ENCODE measurements around the gene CFAP61.

GRCh38 chr20:20220134-20220533 is 167.8 kb downstream of the CFAP61 start:
- TF ChIP-seq MLX (CRISPR knock-in tag; conservative IDR thresholded peaks at IDR 0.05) (no peak), TAF1 (IDR thresholded peaks at IDR 0.05; ENCODE audit: control insufficient read depth, extremely low read depth, insufficient read depth, low read length, severe bottlenecking) (no peak), GTF3C2 (IDR thresholded peaks at IDR 0.05; ENCODE audit: borderline replicate concordance, extremely low read depth, insufficient read length) (no peak), ZNF146 (CRISPR knock-in tag; IDR thresholded peaks at IDR 0.05; ENCODE audit: unreplicated experiment) (no peak), CTCF (IDR thresholded peaks at IDR 0.05 in 2 of 3, conservative IDR thresholded peaks at IDR 0.05 in 1 of 3; ENCODE audit: insufficient read depth in 2 of 3, low read depth in 1 of 3, low read length in 3 of 3) (no peak), CEBPB (tag; IDR thresholded peaks at IDR 0.05) (no peak), RFX5 (IDR thresholded peaks at IDR 0.05; ENCODE audit: low read depth, low read length) (no peak), ZFP36 (IDR thresholded peaks at IDR 0.05; ENCODE audit: low read depth, low read length, partially characterized antibody) (no peak), ZNF121 (CRISPR knock-in tag; conservative IDR thresholded peaks at IDR 0.05) (no peak), SP1 (CRISPR knock-in tag; IDR thresholded peaks at IDR 0.05) (no peak), CBX5 (IDR thresholded peaks at IDR 0.05; ENCODE audit: borderline replicate concordance, low read depth) (no peak)
- TF ChIP-seq, protein P1, sequence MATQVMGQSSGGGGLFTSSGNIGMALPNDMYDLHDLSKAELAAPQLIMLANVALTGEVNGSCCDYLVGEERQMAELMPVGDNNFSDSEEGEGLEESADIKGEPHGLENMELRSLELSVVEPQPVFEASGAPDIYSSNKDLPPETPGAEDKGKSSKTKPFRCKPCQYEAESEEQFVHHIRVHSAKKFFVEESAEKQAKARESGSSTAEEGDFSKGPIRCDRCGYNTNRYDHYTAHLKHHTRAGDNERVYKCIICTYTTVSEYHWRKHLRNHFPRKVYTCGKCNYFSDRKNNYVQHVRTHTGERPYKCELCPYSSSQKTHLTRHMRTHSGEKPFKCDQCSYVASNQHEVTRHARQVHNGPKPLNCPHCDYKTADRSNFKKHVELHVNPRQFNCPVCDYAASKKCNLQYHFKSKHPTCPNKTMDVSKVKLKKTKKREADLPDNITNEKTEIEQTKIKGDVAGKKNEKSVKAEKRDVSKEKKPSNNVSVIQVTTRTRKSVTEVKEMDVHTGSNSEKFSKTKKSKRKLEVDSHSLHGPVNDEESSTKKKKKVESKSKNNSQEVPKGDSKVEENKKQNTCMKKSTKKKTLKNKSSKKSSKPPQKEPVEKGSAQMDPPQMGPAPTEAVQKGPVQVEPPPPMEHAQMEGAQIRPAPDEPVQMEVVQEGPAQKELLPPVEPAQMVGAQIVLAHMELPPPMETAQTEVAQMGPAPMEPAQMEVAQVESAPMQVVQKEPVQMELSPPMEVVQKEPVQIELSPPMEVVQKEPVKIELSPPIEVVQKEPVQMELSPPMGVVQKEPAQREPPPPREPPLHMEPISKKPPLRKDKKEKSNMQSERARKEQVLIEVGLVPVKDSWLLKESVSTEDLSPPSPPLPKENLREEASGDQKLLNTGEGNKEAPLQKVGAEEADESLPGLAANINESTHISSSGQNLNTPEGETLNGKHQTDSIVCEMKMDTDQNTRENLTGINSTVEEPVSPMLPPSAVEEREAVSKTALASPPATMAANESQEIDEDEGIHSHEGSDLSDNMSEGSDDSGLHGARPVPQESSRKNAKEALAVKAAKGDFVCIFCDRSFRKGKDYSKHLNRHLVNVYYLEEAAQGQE (IDR thresholded peaks at IDR 0.05; ENCODE audit: borderline replicate concordance) = no peak
- TF ChIP-seq, protein P1 (CRISPR knock-in tag; IDR thresholded peaks at IDR 0.05; ENCODE audit: low read depth) = no peak
- TF ChIP-seq, protein P2, sequence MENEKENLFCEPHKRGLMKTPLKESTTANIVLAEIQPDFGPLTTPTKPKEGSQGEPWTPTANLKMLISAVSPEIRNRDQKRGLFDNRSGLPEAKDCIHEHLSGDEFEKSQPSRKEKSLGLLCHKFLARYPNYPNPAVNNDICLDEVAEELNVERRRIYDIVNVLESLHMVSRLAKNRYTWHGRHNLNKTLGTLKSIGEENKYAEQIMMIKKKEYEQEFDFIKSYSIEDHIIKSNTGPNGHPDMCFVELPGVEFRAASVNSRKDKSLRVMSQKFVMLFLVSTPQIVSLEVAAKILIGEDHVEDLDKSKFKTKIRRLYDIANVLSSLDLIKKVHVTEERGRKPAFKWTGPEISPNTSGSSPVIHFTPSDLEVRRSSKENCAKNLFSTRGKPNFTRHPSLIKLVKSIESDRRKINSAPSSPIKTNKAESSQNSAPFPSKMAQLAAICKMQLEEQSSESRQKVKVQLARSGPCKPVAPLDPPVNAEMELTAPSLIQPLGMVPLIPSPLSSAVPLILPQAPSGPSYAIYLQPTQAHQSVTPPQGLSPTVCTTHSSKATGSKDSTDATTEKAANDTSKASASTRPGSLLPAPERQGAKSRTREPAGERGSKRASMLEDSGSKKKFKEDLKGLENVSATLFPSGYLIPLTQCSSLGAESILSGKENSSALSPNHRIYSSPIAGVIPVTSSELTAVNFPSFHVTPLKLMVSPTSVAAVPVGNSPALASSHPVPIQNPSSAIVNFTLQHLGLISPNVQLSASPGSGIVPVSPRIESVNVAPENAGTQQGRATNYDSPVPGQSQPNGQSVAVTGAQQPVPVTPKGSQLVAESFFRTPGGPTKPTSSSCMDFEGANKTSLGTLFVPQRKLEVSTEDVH (IDR thresholded peaks at IDR 0.05; ENCODE audit: low read depth, partially characterized antibody) = no peak
